ENCODE data around the gene ANKRD55. TPM values are rescaled to one million over a fixed set of nuclear protein-coding genes. Genes with fewer than 3 reads are reported as not detected.

The ANKRD55 gene
- total and polyA plus RNA-seq, 2 donors (not counting 3 experiments of a cell fraction or from before 2014, with no cell fraction given) = 1.4 to 2.1 TPM

DNA sequence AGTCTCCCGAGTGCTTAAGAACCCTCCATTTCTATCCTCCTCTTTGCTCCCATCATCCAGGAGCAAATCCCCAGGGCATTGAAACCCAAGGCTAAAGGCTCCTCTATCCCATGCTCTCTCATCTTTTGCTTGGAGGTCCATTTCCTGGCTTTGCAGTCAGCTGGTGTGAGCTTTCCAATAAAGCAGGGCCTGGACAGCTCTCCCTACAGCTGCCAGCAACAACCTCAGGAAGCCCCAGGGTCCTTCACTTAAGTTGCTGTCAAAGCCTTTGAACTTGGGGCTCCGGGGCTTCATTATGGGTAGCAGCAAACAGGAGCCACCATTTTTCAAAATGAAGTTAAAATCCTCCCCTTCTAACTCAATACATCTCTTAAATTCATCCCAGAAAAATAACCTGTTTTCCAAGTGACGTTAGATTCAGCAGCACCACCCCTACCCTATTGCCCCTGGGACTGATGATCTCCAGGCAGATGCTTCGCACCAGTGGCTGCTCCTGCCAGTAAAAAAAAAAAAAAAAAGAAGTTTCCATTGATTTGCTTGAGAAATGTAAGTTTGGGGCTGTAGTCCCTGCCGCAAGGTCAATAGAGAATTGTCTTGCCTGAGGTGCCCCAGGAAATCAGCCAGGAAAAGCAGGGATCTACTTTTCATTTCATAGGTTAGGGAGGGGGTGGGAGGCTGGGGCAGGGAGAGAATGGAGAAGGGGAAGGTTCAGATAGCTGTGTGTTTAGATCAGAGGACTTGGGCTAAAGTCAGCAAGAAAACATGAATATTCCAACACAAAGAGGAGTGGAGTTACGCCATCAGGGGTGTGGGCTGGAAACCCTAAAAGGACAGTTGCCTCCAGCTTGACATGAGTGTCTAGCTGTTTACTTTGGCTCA is 154.6 kb downstream of the ANKRD55 start:
- Histone ChIP-seq H3K9me1 (replicated peaks; ENCODE audit: control insufficient read depth, extremely low read depth, insufficient read depth, low read length) (no peaks in the 10 kb centered on the region), H3K36me3 (ENCODE audit: control insufficient read depth in 2 of 2, extremely low read depth in 1 of 2, insufficient read depth in 2 of 2, low read length in 2 of 2) (no peaks in the 10 kb centered on the region), H3K4me1 (ENCODE audit: control insufficient read depth, extremely low read depth, insufficient read depth, low read length) (peaks cover 3% of the 10 kb centered on the region), H3K9ac (replicated peaks; ENCODE audit: extremely low read depth, insufficient read depth, low read length) (no peak overlapping the region), H2AFZ (ENCODE audit: low read depth, low read length) (no peak overlapping the region), H3K27me3 (ENCODE audit: control insufficient read depth in 2 of 2, insufficient read depth in 2 of 2, low read length in 2 of 2) (no peaks in the 10 kb centered on the region), H3K9me3 (replicated peaks; ENCODE audit: control insufficient read depth, insufficient read depth, low read length) (no peaks in the 10 kb centered on the region), H3K4me2 (ENCODE audit: insufficient read depth, low read length) (no peak overlapping the region), H3K79me2 (ENCODE audit: control insufficient read depth, insufficient read depth, low read length) (no peaks in the 10 kb centered on the region), H3K4me3 (replicated peaks in 1 of 3; ENCODE audit: insufficient read depth in 1 of 3, low read depth in 1 of 3, low read length in 3 of 3) (no peak overlapping the region), H3K27ac (ENCODE audit: insufficient read depth, low read depth, low read length) (no peak overlapping the region), H4K20me1 (replicated peaks; ENCODE audit: control insufficient read depth, extremely low read depth, insufficient read depth, low read length) (no peaks in the 10 kb centered on the region)
- TF ChIP-seq MYC (IDR thresholded peaks at IDR 0.05; ENCODE audit: low read depth, low read length) = no peak
- no peak for TF ChIP-seq POLR2A (IDR thresholded peaks at IDR 0.05; ENCODE audit: low read depth, low read length)
- TF ChIP-seq, protein P1, sequence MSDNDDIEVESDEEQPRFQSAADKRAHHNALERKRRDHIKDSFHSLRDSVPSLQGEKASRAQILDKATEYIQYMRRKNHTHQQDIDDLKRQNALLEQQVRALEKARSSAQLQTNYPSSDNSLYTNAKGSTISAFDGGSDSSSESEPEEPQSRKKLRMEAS (IDR thresholded peaks at IDR 0.05; ENCODE audit: insufficient read depth, insufficient read length) = no peak
- TF ChIP-seq FOS (IDR thresholded peaks at IDR 0.05; ENCODE audit: borderline replicate concordance, insufficient read depth, low read length) = no peak
- TF ChIP-seq, protein P2, sequence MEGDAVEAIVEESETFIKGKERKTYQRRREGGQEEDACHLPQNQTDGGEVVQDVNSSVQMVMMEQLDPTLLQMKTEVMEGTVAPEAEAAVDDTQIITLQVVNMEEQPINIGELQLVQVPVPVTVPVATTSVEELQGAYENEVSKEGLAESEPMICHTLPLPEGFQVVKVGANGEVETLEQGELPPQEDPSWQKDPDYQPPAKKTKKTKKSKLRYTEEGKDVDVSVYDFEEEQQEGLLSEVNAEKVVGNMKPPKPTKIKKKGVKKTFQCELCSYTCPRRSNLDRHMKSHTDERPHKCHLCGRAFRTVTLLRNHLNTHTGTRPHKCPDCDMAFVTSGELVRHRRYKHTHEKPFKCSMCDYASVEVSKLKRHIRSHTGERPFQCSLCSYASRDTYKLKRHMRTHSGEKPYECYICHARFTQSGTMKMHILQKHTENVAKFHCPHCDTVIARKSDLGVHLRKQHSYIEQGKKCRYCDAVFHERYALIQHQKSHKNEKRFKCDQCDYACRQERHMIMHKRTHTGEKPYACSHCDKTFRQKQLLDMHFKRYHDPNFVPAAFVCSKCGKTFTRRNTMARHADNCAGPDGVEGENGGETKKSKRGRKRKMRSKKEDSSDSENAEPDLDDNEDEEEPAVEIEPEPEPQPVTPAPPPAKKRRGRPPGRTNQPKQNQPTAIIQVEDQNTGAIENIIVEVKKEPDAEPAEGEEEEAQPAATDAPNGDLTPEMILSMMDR (IDR thresholded peaks at IDR 0.05; ENCODE audit: extremely low read depth in 1 of 2, insufficient read depth in 1 of 2, low read depth in 1 of 2, low read length in 2 of 2) = no peak
- no peak for TF ChIP-seq EZH2 (IDR thresholded peaks at IDR 0.05; ENCODE audit: borderline replicate concordance, low read depth, low read length, severe bottlenecking)
- TF ChIP-seq POLR2AphosphoS5 (IDR thresholded peaks at IDR 0.05; ENCODE audit: insufficient read depth, low read depth, low read length) = no peak
- ChIA-PET CTCF (no interaction called here), POLR2A (no interaction called here)
- intact Hi-C loops (cut with micrococcal nuclease) = no loop called here
- FAIRE-seq (no peak), DNase-seq (ENCODE audit: low read depth, low spot score) (no peak)
- BruUV-seq (replicated peaks) = no TSS peak
- dilution Hi-C loops (cut with MboI; ENCODE audit: extremely low pct_ligation_motif_present, low sequenced_read_pairs) = no loop called here

Data from endothelial cell of umbilical vein (primary cell).